Activated naive CD8-positive, alpha-beta T cell (primary cell): ENCODE data around the gene RPN2.

ENCODE experiments used
- H3K27ac Mint-ChIP-seq: one replicate; pipeline ENCODE4 v1.8.0; 2021; ENCODE audit warnings: mixed read lengths
- H3K27me3 Mint-ChIP-seq: one replicate; pipeline ENCODE4 v1.8.0; 2021; ENCODE audit warnings: mixed read lengths
- H3K36me3 Mint-ChIP-seq: one replicate; pipeline ENCODE4 v1.8.0; 2021; ENCODE audit warnings: mixed read lengths
- H3K4me1 Mint-ChIP-seq: one replicate; pipeline ENCODE4 v1.8.0; 2021; ENCODE audit warnings: low read depth, mixed read lengths
- H3K4me3 Mint-ChIP-seq: one replicate; pipeline ENCODE4 v1.8.0; 2021; ENCODE audit warnings: mild to moderate bottlenecking, mixed read lengths
- H3K9me3 Mint-ChIP-seq: one replicate; pipeline ENCODE4 v1.8.0; 2021; ENCODE audit warnings: low read depth, mixed read lengths

The RPN2 gene

DNA sequence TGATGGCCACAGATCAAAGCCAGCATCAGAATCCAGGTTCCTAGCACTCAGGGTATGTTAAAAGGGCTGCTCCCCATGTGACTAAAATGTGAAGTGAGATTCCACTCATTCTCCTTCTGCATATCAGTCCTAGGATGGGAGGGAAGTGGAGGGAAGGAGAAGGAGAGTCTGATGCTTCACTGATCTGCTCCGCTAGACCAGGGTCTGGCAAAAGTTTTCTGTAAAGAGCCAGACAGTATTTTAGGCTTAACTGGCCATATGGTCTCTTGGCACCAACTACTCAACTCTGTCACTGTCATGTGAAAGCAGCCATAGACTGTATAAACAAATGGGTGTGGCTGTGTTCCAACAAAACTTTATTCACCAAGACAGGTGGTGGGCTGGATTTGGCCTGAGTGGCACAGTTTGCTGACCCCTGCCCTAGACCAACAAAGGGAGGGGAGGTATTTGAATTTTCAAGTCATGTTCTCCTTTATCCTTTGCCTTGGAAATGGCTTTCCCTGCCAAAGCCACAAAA lies 59.9 kb downstream of the RPN2 start:
- H3K27ac Mint-ChIP-seq, result peak overlapping the region; percentile 43
- peaks cover 8% of the 10 kb centered on the region for H3K36me3 Mint-ChIP-seq
- no peaks in the 10 kb centered on the region for H3K27me3 Mint-ChIP-seq
- no peaks in the 10 kb centered on the region for H3K9me3 Mint-ChIP-seq
- no peaks in the 10 kb centered on the region for H3K4me1 Mint-ChIP-seq
- no peak overlapping the region for H3K4me3 Mint-ChIP-seq

DNA sequence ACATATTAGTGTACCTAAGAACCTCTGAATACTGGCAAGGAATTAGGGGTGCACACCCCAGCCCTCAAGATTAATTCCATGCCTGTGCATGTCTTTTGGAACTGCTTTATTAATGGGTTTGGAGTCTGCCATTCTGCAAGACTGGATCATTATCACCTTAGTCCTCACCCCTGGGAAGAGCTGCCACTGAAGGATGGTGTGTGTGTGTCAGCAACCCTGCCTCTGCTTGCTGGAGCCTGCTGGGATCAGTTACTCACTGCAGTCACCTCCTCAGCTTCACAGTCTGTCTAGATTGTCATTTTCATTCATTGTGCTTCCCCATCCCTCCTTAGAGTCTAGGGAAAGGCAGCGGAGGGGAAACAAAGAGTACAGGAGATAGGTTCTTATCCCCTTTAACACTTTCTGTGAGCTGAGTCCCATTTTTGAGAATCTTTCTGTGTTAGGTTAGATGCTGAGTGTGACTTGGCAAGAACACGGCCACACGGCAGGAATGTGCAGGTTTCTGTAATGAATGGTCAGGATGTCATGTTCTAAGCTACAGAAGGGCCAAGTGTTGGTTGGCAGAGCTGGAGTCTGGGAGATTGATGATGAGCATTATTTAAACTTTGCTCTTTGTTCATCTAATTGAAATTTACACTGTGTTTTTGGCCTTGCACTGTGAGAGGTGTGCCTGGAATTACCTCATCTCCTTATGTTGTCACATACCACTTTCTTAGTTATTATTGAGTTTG lies 61.4 kb downstream of the RPN2 start:
- Mint-ChIP-seq H3K36me3 (peaks cover 8% of the 10 kb centered on the region), H3K27me3 (no peaks in the 10 kb centered on the region), H3K4me3 (no peak overlapping the region), H3K9me3 (no peaks in the 10 kb centered on the region), H3K4me1 (no peaks in the 10 kb centered on the region), H3K27ac (no peak overlapping the region)

- Mint-ChIP-seq H3K27ac (no peak overlapping the region), H3K4me3 (no peak overlapping the region), H3K9me3 (no peaks in the 10 kb centered on the region), H3K27me3 (no peaks in the 10 kb centered on the region), H3K36me3 (peaks cover 4% of the 10 kb centered on the region), H3K4me1 (no peaks in the 10 kb centered on the region)
Measured at GRCh38 chr20:37242503-37242902, 63.4 kb downstream of the RPN2 start.

DNA sequence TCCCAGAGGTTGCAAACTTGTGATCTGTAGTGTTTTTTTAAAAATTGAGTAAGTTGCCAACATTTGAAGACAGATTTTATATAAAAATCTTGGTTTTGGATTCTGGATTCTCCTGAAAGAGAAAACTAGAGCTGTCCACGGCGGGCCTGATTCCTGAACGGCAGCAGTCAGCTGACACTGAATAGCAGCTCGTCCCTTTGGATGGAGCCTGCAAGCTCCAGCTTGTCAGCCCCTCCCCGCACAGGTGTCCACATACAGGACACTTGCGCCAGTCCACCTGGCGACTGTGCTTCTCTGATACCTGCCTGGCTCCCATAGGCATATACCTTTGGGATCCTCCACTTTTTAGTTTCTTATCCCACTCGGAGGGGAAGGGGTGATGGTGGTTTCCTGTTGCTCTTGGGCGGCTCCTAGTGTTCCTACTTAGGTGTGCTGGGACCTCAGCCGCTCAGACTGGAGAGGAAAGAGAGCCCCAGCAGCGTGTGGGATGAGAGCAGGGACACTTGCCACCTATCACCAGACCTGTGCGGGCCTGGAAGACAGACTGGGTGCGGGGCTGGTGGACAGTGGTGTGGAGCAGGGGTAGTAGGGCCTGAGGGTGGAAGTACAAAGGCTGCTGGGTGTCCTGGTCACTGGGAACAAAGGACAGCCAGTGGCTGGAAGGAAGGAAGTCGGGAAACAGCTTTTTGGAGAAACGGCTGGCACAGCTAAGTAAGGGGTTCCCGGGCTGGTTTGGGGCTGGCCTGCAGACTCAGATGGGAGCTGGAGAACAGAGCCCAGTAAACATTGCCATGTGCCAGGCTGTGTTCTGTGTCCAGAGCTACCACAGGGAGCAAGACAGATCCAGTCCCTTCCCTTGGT lies 64.2 kb downstream of the RPN2 start:
- Mint-ChIP-seq H3K9me3 (no peaks in the 10 kb centered on the region), H3K36me3 (peaks cover 6% of the 10 kb centered on the region), H3K4me1 (no peaks in the 10 kb centered on the region), H3K4me3 (no peak overlapping the region), H3K27me3 (no peaks in the 10 kb centered on the region), H3K27ac (peak overlapping the region; percentile 58)

- Mint-ChIP-seq H3K36me3 (peaks cover 6% of the 10 kb centered on the region), H3K27ac (peak overlapping the region; percentile 58), H3K27me3 (no peaks in the 10 kb centered on the region), H3K4me1 (no peaks in the 10 kb centered on the region), H3K9me3 (no peaks in the 10 kb centered on the region), H3K4me3 (no peak overlapping the region)
Measured at GRCh38 chr20:37243937-37244571, 64.9 kb downstream of the RPN2 start.

DNA sequence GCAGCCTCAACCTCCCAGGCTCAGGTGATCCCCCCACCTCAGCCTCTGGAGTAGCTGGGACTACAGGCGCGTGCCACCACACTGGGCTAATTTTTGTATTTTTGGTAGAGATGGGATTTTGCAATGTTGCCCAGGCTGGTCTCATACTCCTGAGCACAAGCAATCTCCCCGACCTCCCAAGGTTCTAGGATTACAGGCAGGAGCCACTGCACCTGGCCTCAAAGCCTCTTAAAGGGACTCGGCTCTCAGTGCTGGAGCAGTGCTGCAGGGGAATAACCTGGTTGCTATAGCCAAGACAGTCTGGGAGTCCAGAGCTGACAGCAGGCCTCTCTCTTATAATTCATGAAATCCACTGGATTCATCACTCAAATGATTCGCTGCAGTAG lies 65.4 kb downstream of the RPN2 start:
- Mint-ChIP-seq H3K9me3 (no peaks in the 10 kb centered on the region), H3K4me1 (no peaks in the 10 kb centered on the region), H3K36me3 (peaks cover 6% of the 10 kb centered on the region), H3K27ac (no peak overlapping the region), H3K4me3 (no peak overlapping the region), H3K27me3 (no peaks in the 10 kb centered on the region)

DNA sequence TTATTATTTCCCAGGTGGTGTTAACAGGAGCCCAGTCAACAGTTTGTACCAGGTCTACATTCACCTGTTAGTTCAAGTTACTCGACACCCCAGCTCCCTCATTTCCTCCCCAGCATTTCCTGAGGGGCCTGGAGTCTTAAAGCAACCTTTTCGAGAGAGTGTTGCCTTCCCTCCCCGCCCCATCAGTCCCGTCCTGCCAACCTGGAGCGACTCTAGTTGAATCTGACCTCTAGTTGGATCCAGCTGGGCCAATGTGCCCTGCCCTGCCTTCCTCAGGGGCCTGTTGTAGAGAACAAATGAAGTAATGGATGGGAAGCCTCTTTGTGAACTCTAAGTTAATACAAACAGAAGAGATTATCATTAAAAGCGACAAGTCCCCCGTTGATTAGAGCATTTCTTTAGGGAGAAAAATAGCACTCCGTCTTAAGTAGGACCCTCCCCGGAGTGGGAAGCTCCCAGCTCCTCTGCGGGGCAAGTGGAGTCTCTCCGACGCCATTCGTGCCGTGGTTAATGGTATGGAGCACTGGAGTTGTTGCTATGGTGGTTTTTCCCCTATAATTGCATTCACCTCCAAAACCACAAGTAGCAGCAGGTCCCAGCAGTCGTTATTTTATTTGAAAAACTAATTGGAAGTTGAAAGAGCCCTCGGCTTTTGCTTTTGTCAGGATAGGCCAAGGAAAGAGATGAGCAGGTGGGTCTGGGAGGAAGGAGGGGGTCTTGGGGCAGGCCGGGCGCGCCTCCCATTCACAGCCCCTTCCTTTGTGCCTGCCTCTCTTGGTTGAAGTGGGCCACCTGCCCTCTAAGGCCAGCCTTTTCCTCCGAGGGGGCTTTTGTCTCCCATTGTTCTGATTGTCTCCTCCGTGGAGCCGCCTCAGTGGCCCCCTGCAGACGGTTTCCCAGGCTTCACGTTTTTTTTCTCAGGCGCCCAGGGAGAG lies 66.4 kb downstream of the RPN2 start:
- no peaks in the 10 kb centered on the region for H3K9me3 Mint-ChIP-seq
- no peak overlapping the region for H3K27ac Mint-ChIP-seq
- no peak overlapping the region for H3K4me3 Mint-ChIP-seq
- H3K4me1 Mint-ChIP-seq, result no peaks in the 10 kb centered on the region
- H3K36me3 Mint-ChIP-seq, result peaks cover 9% of the 10 kb centered on the region
- H3K27me3 Mint-ChIP-seq, result no peaks in the 10 kb centered on the region

DNA sequence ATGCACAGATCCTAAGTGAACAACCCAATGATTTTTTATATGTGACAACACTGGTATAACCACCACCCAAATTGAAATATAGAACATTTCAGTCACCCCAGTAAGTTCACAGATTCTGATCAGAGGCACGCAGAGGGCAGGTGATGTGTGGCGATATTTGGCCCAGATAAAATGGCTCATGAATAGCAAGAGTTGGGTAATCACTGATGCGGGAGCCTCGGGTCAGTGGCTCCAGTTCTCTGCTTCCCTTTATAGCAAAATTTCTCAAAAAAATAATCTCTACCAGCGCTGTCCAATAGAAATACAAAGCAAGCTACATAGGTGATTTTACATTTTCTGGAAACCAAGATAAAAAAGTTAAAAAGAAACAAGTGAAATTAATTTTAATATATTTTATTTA lies 67.6 kb downstream of the RPN2 start:
- Mint-ChIP-seq H3K36me3 (peaks cover 7% of the 10 kb centered on the region), H3K4me1 (no peaks in the 10 kb centered on the region), H3K27ac (no peak overlapping the region), H3K27me3 (no peaks in the 10 kb centered on the region), H3K4me3 (no peak overlapping the region), H3K9me3 (no peaks in the 10 kb centered on the region)

GRCh38 chr20:37247547-37247946 lies 68.4 kb downstream of the RPN2 start:
- no peak overlapping the region for H3K27ac Mint-ChIP-seq
- no peaks in the 10 kb centered on the region for H3K27me3 Mint-ChIP-seq
- no peaks in the 10 kb centered on the region for H3K4me1 Mint-ChIP-seq
- no peak overlapping the region for H3K4me3 Mint-ChIP-seq
- H3K9me3 Mint-ChIP-seq, result no peaks in the 10 kb centered on the region
- peaks cover 7% of the 10 kb centered on the region for H3K36me3 Mint-ChIP-seq

DNA sequence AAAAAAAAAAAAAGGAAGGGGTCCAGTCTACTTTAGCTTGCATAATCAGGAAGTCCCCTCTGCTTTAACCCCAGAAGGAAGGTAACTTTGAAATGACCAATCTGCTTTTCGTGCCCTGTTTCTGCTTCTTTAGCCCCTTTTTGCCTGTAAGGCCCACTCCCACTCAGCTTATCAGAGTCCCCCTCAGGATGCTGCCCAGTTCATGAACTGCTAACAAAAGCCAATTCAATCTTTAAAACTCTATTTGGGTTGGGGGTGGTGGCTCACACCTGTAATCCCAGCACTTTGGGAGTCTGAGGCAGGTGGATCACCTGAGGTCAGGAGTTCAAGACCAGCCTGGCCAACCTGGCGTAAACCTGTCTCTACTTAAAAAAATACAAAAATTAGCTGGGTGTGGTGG lies 70.2 kb downstream of the RPN2 start:
- Mint-ChIP-seq H3K27me3 (no peaks in the 10 kb centered on the region), H3K9me3 (no peaks in the 10 kb centered on the region), H3K4me1 (no peaks in the 10 kb centered on the region), H3K27ac (no peak overlapping the region), H3K4me3 (no peak overlapping the region), H3K36me3 (peaks cover 7% of the 10 kb centered on the region)

DNA sequence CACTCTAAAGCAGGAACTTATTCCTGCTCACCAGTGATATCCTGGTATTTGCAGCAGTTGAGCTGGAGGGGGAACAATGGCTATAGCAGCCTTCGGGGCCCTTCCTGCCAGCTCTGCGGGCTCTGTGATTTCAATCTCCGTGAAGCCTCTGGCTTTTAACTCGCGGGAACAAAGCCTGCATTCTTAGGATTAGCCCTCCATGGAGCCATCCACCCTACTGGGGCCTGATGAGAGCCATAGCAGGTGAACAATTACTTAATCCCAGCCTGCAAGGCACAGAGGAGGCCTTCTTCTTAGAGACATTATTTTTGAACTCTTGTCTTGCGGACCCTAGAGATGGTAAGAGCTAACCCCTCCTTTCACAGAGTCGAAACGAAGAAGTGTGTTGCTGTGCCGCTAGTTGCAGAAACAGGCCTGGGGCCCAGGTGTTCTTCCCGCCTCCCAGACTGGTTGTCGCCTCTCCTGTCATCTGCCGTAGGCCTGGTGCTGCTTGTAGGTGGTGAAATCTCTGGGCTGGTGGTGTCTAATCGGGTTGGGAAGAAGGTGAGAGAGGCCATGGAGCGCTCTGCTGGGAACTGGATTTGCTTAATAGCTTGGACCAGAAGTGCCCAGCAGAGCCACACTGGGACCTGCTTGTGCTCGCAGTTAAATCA lies 72.8 kb downstream of the RPN2 start:
- no peak overlapping the region for H3K4me3 Mint-ChIP-seq
- no peaks in the 10 kb centered on the region for H3K4me1 Mint-ChIP-seq
- H3K9me3 Mint-ChIP-seq, result no peaks in the 10 kb centered on the region
- H3K27ac Mint-ChIP-seq, result no peak overlapping the region
- H3K36me3 Mint-ChIP-seq, result peaks cover 7% of the 10 kb centered on the region
- H3K27me3 Mint-ChIP-seq, result peaks cover 1% of the 10 kb centered on the region

DNA sequence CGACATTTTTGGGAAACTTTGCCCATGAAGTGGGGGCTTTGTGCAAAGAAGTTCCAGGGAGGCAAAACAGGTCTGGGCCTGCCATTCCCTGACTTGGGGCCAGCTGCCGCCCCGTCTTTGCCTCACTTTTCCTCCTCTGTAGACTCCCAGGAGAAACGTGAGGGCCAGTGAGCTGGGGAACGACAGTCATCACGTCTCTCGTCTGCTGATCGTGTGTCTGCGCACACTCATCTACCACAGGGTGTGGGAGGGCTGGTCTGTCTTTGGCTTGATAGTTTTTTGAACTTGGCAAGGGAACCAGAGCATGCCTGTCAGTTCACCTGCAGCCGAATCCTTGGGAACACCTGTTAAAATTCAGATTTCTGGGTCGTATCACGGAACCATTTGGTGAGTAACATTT lies 74.0 kb downstream of the RPN2 start:
- Mint-ChIP-seq H3K27ac (no peak overlapping the region), H3K4me3 (no peak overlapping the region), H3K4me1 (no peaks in the 10 kb centered on the region), H3K36me3 (peaks cover 7% of the 10 kb centered on the region), H3K9me3 (no peaks in the 10 kb centered on the region), H3K27me3 (peaks cover 1% of the 10 kb centered on the region)

GRCh38 chr20:37254114-37254878 lies 75.2 kb downstream of the RPN2 start:
- Mint-ChIP-seq H3K27me3 (peaks cover 1% of the 10 kb centered on the region), H3K9me3 (no peaks in the 10 kb centered on the region)

More at GRCh38 chr20:37254114-37254878, 75.2 kb downstream of the RPN2 start:
- H3K4me3 Mint-ChIP-seq, result no peak overlapping the region
- H3K27ac Mint-ChIP-seq, result no peak overlapping the region
- peaks cover 2% of the 10 kb centered on the region for H3K36me3 Mint-ChIP-seq
- H3K4me1 Mint-ChIP-seq, result no peaks in the 10 kb centered on the region
